K562 (cell line): ENCODE data around the gene B3GALT6. TPM values are rescaled to one million over a fixed set of nuclear protein-coding genes. Genes with fewer than 3 reads are reported as not detected.

ENCODE experiments used
- AFF1 ChIP-seq, 2 experiments: fragments of 450-650 bp; IDR thresholded peaks; 2 replicates each; pipeline ENCODE4 v1.6.1; 2018; ENCODE audit warnings: mild to moderate bottlenecking in 2 of 2, low read depth in 1 of 2; ENCODE audit not compliant: partially characterized antibody in 2 of 2
- CREB5 ChIP-seq: fragments of 250-450 bp; sonication (Bioruptor Pico); IDR thresholded peaks from 2 replicates; pipeline ENCODE4 v1.5.0; 2020; ENCODE audit warnings: mild to moderate bottlenecking
- DLX4 ChIP-seq: fragments of 250-450 bp; sonication (Bioruptor Pico); IDR thresholded peaks from 2 replicates; pipeline ENCODE4 v1.6.1; 2021; ENCODE audit warnings: mild to moderate bottlenecking
- EHMT2 ChIP-seq: fragments of 450-650 bp; IDR thresholded peaks from 2 replicates; pipeline ENCODE4 v1.6.1; 2018; ENCODE audit warnings: antibody characterized with exemption
- KAT7 ChIP-seq: sonication (generic); formaldehyde crosslinking; IDR thresholded peaks from 2 replicates; pipeline ENCODE4 v1.8.0; 2022; ENCODE audit warnings: missing genetic modification reagents, mild to moderate bottlenecking, borderline replicate concordance
- KAT8 ChIP-seq: fragments of 450-650 bp; IDR thresholded peaks from 2 replicates; pipeline ENCODE4 v1.6.1; 2016; ENCODE audit warnings: low read depth, mild to moderate bottlenecking
- NFXL1 ChIP-seq: fragments of 450-650 bp; formaldehyde crosslinking; IDR thresholded peaks from 2 replicates; pipeline ENCODE4 v1.4.0; 2021; ENCODE audit warnings: mild to moderate bottlenecking
- PHF20 ChIP-seq: fragments of 450-650 bp; IDR thresholded peaks from 2 replicates; pipeline ENCODE4 v1.6.1; 2018; ENCODE audit not compliant: partially characterized antibody
- PHF21A ChIP-seq: fragments of 450-650 bp; IDR thresholded peaks from 2 replicates; pipeline ENCODE4 v1.6.1; 2017; ENCODE audit warnings: low read depth, borderline replicate concordance
- PREB ChIP-seq: sonication (generic); formaldehyde crosslinking; IDR thresholded peaks from 2 replicates; pipeline ENCODE4 v1.8.1; 2023; ENCODE audit warnings: mild to moderate bottlenecking, missing genetic modification reagents
- PYGO2 ChIP-seq: fragments of 450-650 bp; IDR thresholded peaks from 2 replicates; pipeline ENCODE4 v1.6.1; 2016; ENCODE audit warnings: mild to moderate bottlenecking, missing genetic modification characterization, moderate library complexity, missing compliant biosample characterization
- RREB1 ChIP-seq: fragments of 250-450 bp; sonication (Bioruptor Pico); IDR thresholded peaks from 2 replicates; pipeline ENCODE4 v1.4.0; 2020
- SUPT5H ChIP-seq: fragments of 450-650 bp; IDR thresholded peaks from 2 replicates; pipeline ENCODE4 v1.6.1; 2016
- polyA plus RNA-seq, 8 experiments: library from polyadenylated mRNA; depleted of rRNA in 4 of 8; stranded (reverse) in 5 of 8; unstranded in 3 of 8; fragments of >200 nt; fragmentation: Nextera tagmentation in 2 of 8; fragmentation: Illumina TruSeq in 1 of 8; extraction: Ambion mirVana in 2 of 8; extraction: Trizol in 1 of 8; gene quantifications; 2 replicates each; pipeline versions ENCODE4 v1.2.1 to v1.2.3, GENCODE V29; 2011 to 2014; ENCODE audit warnings: inconsistent platforms in 1 of 8, missing spikeins in 1 of 8
- total RNA-seq, 7 experiments: library from RNA; depleted of rRNA in 6 of 7; stranded (reverse); fragments of >200 nt in 6 of 7; fragmentation: Illumina TruSeq in 2 of 7; extraction: Trizol in 2 of 7; gene quantifications; 2 replicates each; pipeline versions ENCODE4 v1.2.1 to v1.2.3, GENCODE V29; 2011 to 2021; ENCODE audit warnings: low replicate concordance in 1 of 7

Gene B3GALT6
- total and polyA plus RNA-seq, 9 of the 15 experiments (the other 6 are each of a cell fraction or from before 2014, with no cell fraction given): 0.68 to 29.8 (median 9.9) TPM

GRCh38 chr1:1232208-1232795 is at the start of gene B3GALT6 (continued):
- TF ChIP-seq PYGO2 (tag): no peak
- TF ChIP-seq CREB5 (CRISPR knock-in tag): no peak
- TF ChIP-seq KAT8: no peak
- no peak for TF ChIP-seq DLX4 (CRISPR knock-in tag)
- no peak for TF ChIP-seq PHF21A
- TF ChIP-seq AFF1 (IDR thresholded peaks at IDR 0.05; ENCODE audit: low read depth in 1 of 2, partially characterized antibody in 2 of 2): no peak
- no peak for TF ChIP-seq KAT7
- TF ChIP-seq RREB1: no peak
- no peak for TF ChIP-seq PHF20
- no peak for TF ChIP-seq EHMT2
- TF ChIP-seq NFXL1 (CRISPR knock-in tag): no peak
- no peak for TF ChIP-seq SUPT5H
- TF ChIP-seq PREB (CRISPR knock-in tag): no peak
